ENCODE measurements around the gene SSC5D.
"Not testable (repeated sequence)": the region's sequence is repeated elsewhere in the genome, so short reads cannot be mapped to it uniquely, and the experiment has no call there.

The SSC5D gene

GRCh38 chr19:55486971-55487923 lies 989 bp upstream of the SSC5D start:
- DNase-seq (ENCODE audit: low read depth in 2 of 2) = peak; percentile 41 to 53

DNA sequence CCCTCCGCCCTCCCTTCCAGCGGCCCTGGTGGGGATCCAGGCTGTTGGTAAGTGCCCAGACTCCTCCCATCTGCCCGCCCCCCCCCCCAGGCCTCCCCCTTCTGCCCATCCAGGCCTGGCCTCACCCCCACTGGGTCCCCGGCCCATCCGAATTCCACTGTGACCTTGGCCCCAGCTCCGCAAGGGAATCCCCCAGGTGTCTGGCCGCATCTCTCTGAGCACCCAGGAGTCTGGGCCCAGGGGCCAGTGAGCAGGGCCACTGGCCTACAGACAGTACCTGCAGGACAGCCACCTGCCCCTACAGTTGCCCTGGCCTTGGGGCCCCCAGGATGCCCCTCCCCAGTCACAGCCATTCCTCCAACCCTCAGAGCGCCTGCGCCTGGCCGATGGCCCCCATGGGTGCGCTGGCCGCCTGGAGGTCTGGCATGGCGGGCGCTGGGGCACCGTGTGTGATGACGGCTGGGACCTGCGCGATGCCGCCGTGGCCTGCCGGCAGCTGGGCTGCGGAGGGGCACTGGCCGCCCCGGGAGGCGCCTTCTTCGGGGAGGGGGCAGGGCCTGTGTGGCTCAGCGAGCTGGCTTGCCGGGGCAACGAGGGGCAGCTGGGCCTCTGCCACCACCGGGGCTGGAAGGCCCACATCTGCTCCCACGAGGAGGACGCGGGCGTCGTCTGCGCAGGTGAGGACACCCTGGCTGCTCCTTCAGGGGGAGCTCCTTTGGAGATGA lies 912 bp downstream of the SSC5D start:
- DNase-seq (ENCODE audit: low read depth in 2 of 2) = no peak

- no peak for DNase-seq (ENCODE audit: low read depth in 2 of 2)
These were observed 1.7 kb downstream of the SSC5D start for GRCh38 chr19:55489711-55490477.

DNA sequence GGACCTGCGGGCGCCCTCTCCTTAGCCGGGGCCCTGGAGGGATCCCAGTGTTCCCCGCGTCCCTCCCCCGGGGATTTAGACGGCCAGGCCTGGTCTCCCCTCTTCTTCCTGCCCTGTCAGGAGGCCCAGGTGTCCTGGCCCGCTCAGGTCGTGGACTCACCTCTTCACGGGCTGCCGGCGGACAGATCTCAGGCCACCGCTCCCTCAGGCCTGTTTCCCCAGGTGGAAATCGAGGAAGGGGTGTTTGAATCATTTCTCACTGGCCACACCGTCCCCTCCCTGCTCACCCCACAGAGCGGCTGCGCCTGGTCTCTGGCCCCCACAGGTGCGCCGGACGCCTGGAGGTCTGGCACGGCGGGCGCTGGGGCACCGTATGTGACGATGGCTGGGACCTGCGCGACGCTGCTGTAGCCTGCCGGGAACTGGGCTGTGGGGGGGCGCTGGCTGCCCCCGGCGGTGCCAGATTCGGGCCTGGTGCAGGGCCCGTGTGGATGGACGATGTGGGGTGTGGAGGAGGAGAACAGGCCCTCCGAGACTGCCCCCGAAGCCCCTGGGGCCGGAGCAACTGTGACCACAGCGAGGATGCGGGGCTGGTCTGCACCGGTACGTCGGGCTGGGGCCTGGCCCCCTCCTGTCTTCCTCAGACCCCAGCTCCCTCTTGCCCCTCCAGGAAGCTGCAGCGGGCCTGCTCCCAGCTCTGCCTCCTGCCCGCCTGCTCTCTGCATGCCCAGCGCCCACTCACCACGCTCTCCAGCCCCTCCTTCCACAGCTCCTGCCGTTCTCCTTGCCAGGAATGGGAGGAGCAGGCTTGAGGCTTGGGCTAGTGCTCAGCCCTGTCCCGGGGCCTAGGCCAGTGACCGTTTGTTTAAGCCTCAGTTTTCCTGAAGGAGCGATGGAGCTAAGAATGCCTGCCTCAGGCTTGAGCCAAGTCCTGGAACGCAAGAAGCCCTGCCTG lies 2.5 kb downstream of the SSC5D start:
- DNase-seq (ENCODE audit: low read depth in 2 of 2) = no peak

- DNase-seq (ENCODE audit: low read depth in 2 of 2) = no peak
These were observed 3.5 kb downstream of the SSC5D start for GRCh38 chr19:55491546-55492360.

GRCh38 chr19:55492362-55492944 lies 4.2 kb downstream of the SSC5D start:
- no peak for DNase-seq (ENCODE audit: low read depth in 2 of 2)

- no peak for DNase-seq (ENCODE audit: low read depth in 2 of 2)
These were observed 4.9 kb downstream of the SSC5D start for GRCh38 chr19:55493052-55493644.

- DNase-seq (ENCODE audit: low read depth in 2 of 2) = no peak
These were observed 5.5 kb downstream of the SSC5D start for GRCh38 chr19:55493645-55494171.

DNA sequence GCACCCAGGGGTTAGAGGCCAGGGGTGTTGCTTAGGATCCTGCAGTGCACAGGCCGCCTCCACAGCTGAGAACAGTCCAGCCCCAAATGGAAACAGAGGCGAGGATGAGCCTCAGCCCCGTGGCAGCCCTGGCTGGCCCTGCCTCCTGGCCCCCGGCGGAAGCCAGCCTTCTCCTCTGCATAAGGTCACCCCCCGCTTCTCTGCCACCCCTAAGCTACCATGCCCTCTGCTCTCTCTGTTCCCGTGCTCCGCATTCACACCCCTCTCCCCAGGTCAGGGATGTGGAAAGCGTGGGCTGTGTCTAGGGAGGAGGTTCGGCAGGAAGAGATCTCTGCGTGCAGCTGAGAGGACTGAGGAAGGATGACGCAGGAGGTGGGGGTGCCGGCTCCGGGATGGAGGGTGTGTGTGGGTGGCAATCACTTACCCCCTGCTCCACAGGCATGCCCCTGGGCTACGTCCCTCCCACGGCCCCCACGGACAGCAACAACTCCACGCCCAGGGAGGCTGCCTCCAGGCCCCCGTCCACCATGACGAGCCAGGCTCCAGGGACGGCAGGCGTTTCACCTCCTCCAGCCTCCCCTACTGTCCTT lies 6.0 kb downstream of the SSC5D start:
- no peak for DNase-seq (ENCODE audit: low read depth in 2 of 2)

- no peak for DNase-seq (ENCODE audit: low read depth in 2 of 2)
These were observed 7.6 kb downstream of the SSC5D start for GRCh38 chr19:55495646-55496349.

DNA sequence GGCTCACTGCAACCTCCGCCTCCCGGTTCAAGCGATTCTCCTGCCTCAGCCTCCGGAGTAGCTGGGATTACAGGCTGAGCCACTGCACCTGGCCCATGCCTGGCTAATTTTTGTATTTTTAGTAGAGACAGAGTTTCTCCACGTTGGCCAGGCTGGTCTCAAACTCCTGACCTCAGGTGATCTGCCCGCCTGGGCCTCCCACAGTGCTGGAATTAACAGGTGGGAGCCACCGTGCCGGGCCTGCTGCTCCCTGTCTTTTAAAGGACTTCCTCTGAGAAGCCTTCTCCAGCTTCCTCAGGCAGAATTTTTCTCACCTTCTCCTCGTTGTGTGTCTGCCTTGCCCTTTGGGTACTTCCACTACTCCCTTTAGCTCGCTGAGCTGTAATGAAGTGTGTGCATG lies 8.6 kb downstream of the SSC5D start:
- not testable (repeated sequence) for DNase-seq (ENCODE audit: low read depth in 2 of 2)

DNA sequence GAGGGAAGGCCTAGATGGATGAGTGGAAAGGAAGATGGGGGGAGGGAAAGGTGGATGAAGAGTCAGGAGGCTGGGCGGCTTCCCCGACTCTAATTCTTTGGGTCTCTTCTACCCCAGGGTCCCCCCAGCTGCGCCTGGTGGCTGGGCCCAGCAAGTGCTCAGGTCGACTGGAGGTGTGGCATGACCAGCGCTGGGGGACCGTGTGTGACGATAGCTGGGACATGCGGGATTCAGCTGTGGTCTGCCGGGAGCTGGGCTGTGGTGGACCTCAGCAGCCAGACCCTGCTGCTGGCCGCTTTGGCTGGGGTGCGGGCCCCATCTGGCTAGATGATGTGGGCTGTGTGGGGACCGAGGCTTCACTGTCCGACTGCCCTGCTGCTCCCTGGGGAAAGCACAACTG lies 9.5 kb downstream of the SSC5D start:
- no peak for DNase-seq (ENCODE audit: low read depth in 2 of 2)

- DNase-seq (ENCODE audit: low read depth in 2 of 2) = no peak
These were observed 10.1 kb downstream of the SSC5D start for GRCh38 chr19:55498246-55498840.

DNA sequence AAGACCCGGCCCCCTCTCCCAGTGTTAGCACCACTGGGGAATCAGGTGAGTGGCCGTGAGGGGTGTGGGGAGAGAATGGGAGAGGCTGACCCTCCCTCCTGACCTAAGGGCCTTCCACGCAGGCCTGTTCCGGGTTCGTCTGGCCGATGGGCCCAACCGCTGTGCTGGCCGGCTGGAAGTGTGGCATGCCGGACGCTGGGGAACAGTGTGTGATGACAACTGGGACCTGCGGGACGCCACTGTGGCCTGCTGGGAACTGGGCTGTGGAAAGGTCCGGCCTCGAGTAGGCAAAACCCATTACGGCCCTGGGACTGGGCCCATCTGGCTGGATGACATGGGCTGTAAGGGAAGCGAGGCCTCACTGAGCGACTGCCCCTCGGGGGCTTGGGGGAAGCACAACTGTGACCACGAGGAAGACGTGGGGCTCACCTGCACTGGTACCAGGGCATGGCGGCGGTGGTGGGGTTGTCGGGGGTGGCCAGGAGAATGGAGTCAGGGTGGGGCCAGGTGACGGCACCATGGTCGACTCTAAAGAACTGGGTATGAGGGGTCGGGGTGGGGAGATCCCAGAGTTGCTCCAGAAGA lies 12.2 kb downstream of the SSC5D start:
- no peak for DNase-seq (ENCODE audit: low read depth in 2 of 2)

DNA sequence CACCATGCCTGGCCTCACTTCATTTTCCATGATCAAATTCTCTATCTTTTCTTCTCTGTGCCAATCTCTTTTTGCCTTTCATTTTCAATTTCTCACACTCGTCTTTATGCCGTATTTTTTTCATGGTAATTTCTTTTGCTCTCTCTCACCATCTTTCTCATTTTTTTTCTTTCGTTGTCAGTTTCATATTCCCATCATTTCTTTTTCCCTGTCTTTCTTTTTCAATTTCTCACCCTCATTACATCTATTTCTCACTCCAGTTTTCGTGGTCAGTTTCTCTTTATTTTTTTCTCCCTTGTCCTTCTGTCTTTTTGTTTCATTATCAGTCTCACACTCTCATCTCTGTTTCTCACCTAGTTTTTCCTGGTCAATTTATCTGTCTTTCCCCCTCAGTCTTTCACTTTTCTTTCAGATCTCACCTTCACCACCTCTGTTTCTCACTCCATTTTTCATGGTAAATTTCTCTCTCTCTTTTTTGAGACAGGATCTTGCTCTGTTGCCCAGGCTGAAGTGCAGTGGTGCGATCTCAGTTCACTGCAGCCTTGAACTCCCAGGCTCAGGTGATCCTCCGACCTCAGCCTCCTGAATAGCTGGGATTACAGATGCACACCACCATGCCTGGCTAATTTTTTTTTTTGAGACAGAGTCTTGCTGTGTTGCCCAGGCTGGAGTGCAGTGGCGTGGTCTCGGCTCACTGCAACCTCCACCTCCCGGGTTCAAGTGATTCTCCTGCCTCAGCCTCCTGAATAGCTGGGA lies 14.1 kb downstream of the SSC5D start:
- no peak for DNase-seq (ENCODE audit: low read depth in 2 of 2)

DNA sequence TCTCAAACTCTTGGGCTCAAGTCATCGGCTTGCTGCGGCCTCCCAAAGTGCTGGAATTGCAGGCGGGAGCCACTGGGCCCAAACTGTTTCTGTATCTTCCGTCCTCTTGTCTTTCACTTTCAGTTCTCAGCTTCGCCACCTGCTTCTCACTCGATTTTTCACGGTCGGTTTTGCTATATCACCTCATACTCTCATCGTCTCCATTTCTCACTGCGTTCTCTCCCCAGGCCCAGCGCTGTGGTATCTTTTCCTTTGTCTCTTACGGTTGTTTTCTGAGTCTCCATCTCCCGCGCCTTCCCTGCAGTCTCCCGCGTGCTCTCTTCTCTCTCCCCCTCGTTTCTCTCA lies 14.9 kb downstream of the SSC5D start:
- no peak for DNase-seq (ENCODE audit: low read depth in 2 of 2)

Measured in stimulated activated CD4-positive, alpha-beta T cell treated with anti-CD3 and anti-CD28 coated beads, Interleukin-1b, Interleukin-23, amount 100 ng/mL, for 4 hours (primary cell).